HEK293 (cell line): ENCODE results near the gene LIN7A.

Source experiments
- CTCF ChIA-PET: fragments of 350-600 bp; formaldehyde crosslinking; extraction: SDS; loops from one replicate; lab custom pipeline; 2021; ENCODE audit warnings: antibody characterized with exemption; lab: Yijun Ruan, JAX
- POLR2A ChIA-PET: fragments of 300-600 bp; formaldehyde crosslinking; extraction: SDS; loops from one replicate; lab custom pipeline; 2020; ENCODE audit warnings: antibody characterized with exemption, inconsistent platforms; lab: Yijun Ruan, JAX
- H3K27ac ChIP-seq: fragments of 200-500 bp; sonication (Bioruptor generic); 2 replicates; pipeline ENCODE4 v1.5.1; 2014; ENCODE audit warnings: low read depth, low read length, control low read depth, inconsistent platforms; ENCODE audit errors: extremely low read depth
- H3K36me3 ChIP-seq, 2 experiments: fragments of 200-500 bp in 1 of 2; sonication (Bioruptor generic) in 1 of 2; 1 replicate in 1 of 2; 2 replicates in 1 of 2; pipeline ENCODE4 v1.5.1; 2014 to 2017; ENCODE audit warnings: inconsistent platforms in 2 of 2, low read length in 2 of 2; ENCODE audit not compliant: control insufficient read depth in 2 of 2, insufficient read depth in 1 of 2
- H3K4me1 ChIP-seq: fragments of 200-500 bp; sonication (Bioruptor generic); 2 replicates; pipeline ENCODE4 v1.5.1; 2014; ENCODE audit warnings: mild to moderate bottlenecking, low read length, inconsistent platforms; ENCODE audit not compliant: control insufficient read depth, insufficient read depth
- H3K4me3 ChIP-seq: 2 replicates; pipeline ENCODE4 v1.5.1; 2011; ENCODE audit warnings: low read depth, mild to moderate bottlenecking, control low read depth, low read length, moderate library complexity
- H3K9me3 ChIP-seq: fragments of 200-500 bp; sonication (Bioruptor generic); 2 replicates; pipeline ENCODE4 v1.5.1; 2014; ENCODE audit warnings: low read depth, low read length, inconsistent platforms; ENCODE audit not compliant: control insufficient read depth, insufficient read depth
- GLIS1 ChIP-seq: fragments of 450-650 bp; formaldehyde crosslinking; IDR thresholded peaks from 2 replicates; pipeline ENCODE4 v1.5.1; 2016; ENCODE audit warnings: missing biosample characterization, missing genetic modification characterization
- GLIS2 ChIP-seq: fragments of 450-650 bp; formaldehyde crosslinking; IDR thresholded peaks from 2 replicates; pipeline ENCODE4 v1.5.1; 2016; ENCODE audit warnings: missing biosample characterization, missing genetic modification characterization
- HOXA7 ChIP-seq: sonication (generic); formaldehyde crosslinking; IDR thresholded peaks from 2 replicates; pipeline ENCODE4 v1.8.1; 2022; ENCODE audit warnings: missing genetic modification reagents, borderline replicate concordance
- KLF1 ChIP-seq: fragments of 450-650 bp; formaldehyde crosslinking; IDR thresholded peaks from 2 replicates; pipeline ENCODE4 v1.5.1; 2016; ENCODE audit warnings: missing biosample characterization, missing genetic modification characterization
- OSR2 ChIP-seq: fragments of 450-650 bp; formaldehyde crosslinking; IDR thresholded peaks from 2 replicates; pipeline ENCODE4 v1.5.1; 2016; ENCODE audit warnings: missing biosample characterization, missing genetic modification characterization
- RBAK ChIP-seq: fragments of 450-650 bp; formaldehyde crosslinking; IDR thresholded peaks from 2 replicates; pipeline ENCODE4 v1.5.1; 2016; ENCODE audit warnings: missing biosample characterization, missing genetic modification characterization
- REPIN1 ChIP-seq: fragments of 450-650 bp; formaldehyde crosslinking; IDR thresholded peaks from 2 replicates; pipeline ENCODE4 v1.5.1; 2017; ENCODE audit warnings: missing biosample characterization, missing genetic modification characterization, low read depth
- TCF7L2 ChIP-seq: IDR thresholded peaks from 2 replicates; pipeline ENCODE4 v1.6.1; 2011; ENCODE audit warnings: low read depth, mild to moderate bottlenecking, inconsistent platforms, low read length, moderate library complexity, borderline replicate concordance
- TRIM28 ChIP-seq: IDR thresholded peaks from 2 replicates; pipeline ENCODE4 v1.6.1; 2011; ENCODE audit warnings: low read length, control low read depth, borderline replicate concordance
- ZBTB1 ChIP-seq: fragments of 450-650 bp; formaldehyde crosslinking; IDR thresholded peaks from 2 replicates; pipeline ENCODE4 v1.5.1; 2016; ENCODE audit warnings: missing biosample characterization, missing genetic modification characterization
- ZBTB17 ChIP-seq: fragments of 450-650 bp; formaldehyde crosslinking; IDR thresholded peaks from 2 replicates; pipeline ENCODE4 v1.5.1; 2016; ENCODE audit warnings: missing biosample characterization, missing genetic modification characterization
- ZBTB6 ChIP-seq: fragments of 450-650 bp; formaldehyde crosslinking; IDR thresholded peaks from 2 replicates; pipeline ENCODE4 v1.5.1; 2017; ENCODE audit warnings: missing biosample characterization, missing genetic modification characterization
- ZBTB8A ChIP-seq: fragments of 450-650 bp; formaldehyde crosslinking; IDR thresholded peaks from 2 replicates; pipeline ENCODE4 v1.5.1; 2016; ENCODE audit warnings: missing biosample characterization, missing genetic modification characterization
- ZFP37 ChIP-seq: fragments of 450-650 bp; formaldehyde crosslinking; IDR thresholded peaks from 2 replicates; pipeline ENCODE4 v1.5.1; 2016; ENCODE audit warnings: missing biosample characterization, missing genetic modification characterization
- ZNF18 ChIP-seq: fragments of 450-650 bp; formaldehyde crosslinking; IDR thresholded peaks from 2 replicates; pipeline ENCODE4 v1.5.1; 2016; ENCODE audit warnings: missing biosample characterization, missing genetic modification characterization
- ZNF2 ChIP-seq: fragments of 450-650 bp; formaldehyde crosslinking; IDR thresholded peaks from 2 replicates; pipeline ENCODE4 v1.5.1; 2016; ENCODE audit warnings: missing biosample characterization, missing genetic modification characterization
- ZNF202 ChIP-seq: fragments of 450-650 bp; formaldehyde crosslinking; IDR thresholded peaks from 2 replicates; pipeline ENCODE4 v1.5.1; 2016; ENCODE audit warnings: missing biosample characterization, missing genetic modification characterization, borderline replicate concordance
- ZNF324 ChIP-seq: fragments of 450-650 bp; formaldehyde crosslinking; IDR thresholded peaks from 2 replicates; pipeline ENCODE4 v1.5.1; 2016; ENCODE audit warnings: missing biosample characterization, missing genetic modification characterization
- ZNF423 ChIP-seq: fragments of 450-650 bp; formaldehyde crosslinking; IDR thresholded peaks from 2 replicates; pipeline ENCODE4 v1.5.1; 2016; ENCODE audit warnings: missing biosample characterization, missing genetic modification characterization
- ZNF473 ChIP-seq: fragments of 450-650 bp; formaldehyde crosslinking; IDR thresholded peaks from 2 replicates; pipeline ENCODE4 v1.5.1; 2017; ENCODE audit warnings: missing biosample characterization, missing genetic modification characterization
- ZNF513 ChIP-seq: fragments of 450-650 bp; IDR thresholded peaks from 2 replicates; pipeline ENCODE4 v1.5.1; 2018; ENCODE audit warnings: missing biosample characterization, missing genetic modification characterization
- ZXDB ChIP-seq: fragments of 450-650 bp; formaldehyde crosslinking; IDR thresholded peaks from 2 replicates; pipeline ENCODE4 v1.5.1; 2016; ENCODE audit warnings: missing biosample characterization, missing genetic modification characterization
- TF ChIP-seq, protein P1 (sequence below): fragments of 450-650 bp; formaldehyde crosslinking; IDR thresholded peaks from 2 replicates; pipeline ENCODE4 v1.5.1; 2016; ENCODE audit warnings: missing biosample characterization, missing genetic modification characterization
- TF ChIP-seq, protein P2 (sequence below): fragments of 450-650 bp; formaldehyde crosslinking; IDR thresholded peaks from 2 replicates; pipeline ENCODE4 v1.5.1; 2016; ENCODE audit warnings: missing biosample characterization, missing genetic modification characterization
- TF ChIP-seq, protein P3 (sequence below): fragments of 450-650 bp; formaldehyde crosslinking; IDR thresholded peaks from 2 replicates; pipeline ENCODE4 v1.5.1; 2017; ENCODE audit warnings: missing biosample characterization, missing genetic modification characterization

LIN7A gene

GRCh38 chr12:80936642-80937390 is 918 bp downstream of the LIN7A start (continued):
- TF ChIP-seq ZBTB8A (tag by site-specific recombination) (peak; percentile 87), ZNF473 (tag by site-specific recombination) (no peak), TCF7L2 (no peak), GLIS1 (tag by site-specific recombination) (0 out of 2 replicates have a peak, but pooled peaks have one; percentile 21), ZFP37 (tag by site-specific recombination) (no peak), ZBTB1 (tag by site-specific recombination) (no peak), ZNF202 (tag by site-specific recombination) (no peak), OSR2 (no peak), ZBTB17 (peak; percentile 87), GLIS2 (peak; percentile 87), HOXA7 (CRISPR knock-in tag) (no peak), ZNF513 (tag by site-specific recombination) (no peak)
- TF ChIP-seq, protein P1, sequence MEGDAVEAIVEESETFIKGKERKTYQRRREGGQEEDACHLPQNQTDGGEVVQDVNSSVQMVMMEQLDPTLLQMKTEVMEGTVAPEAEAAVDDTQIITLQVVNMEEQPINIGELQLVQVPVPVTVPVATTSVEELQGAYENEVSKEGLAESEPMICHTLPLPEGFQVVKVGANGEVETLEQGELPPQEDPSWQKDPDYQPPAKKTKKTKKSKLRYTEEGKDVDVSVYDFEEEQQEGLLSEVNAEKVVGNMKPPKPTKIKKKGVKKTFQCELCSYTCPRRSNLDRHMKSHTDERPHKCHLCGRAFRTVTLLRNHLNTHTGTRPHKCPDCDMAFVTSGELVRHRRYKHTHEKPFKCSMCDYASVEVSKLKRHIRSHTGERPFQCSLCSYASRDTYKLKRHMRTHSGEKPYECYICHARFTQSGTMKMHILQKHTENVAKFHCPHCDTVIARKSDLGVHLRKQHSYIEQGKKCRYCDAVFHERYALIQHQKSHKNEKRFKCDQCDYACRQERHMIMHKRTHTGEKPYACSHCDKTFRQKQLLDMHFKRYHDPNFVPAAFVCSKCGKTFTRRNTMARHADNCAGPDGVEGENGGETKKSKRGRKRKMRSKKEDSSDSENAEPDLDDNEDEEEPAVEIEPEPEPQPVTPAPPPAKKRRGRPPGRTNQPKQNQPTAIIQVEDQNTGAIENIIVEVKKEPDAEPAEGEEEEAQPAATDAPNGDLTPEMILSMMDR (tag by site-specific recombination): 0 out of 2 replicates have a peak, but pooled peaks have one; percentile 44

DNA sequence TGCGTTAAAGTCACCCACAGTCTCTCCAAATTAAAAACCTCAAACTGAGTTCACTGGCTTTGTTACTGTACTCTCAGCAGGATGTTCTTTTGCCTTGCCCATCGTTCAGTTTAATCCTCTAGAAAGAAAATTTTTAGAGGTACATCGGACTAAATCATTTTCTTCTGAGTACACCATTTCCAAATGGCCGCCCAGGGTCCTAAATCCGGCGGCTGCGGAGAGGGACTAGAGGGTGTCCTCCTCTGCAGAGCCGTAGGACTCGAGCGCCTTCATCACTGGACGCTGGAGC is 1.4 kb downstream of the LIN7A start:
- Histone ChIP-seq H3K9me3 (no peaks in the 10 kb centered on the region), H3K36me3 (no peaks in the 10 kb centered on the region), H3K4me3 (peak overlapping the region; percentile 79), H3K27ac (peak overlapping the region; percentile 65; the same call in 1 of the 2 replicates), H3K4me1 (peaks cover 2% of the 10 kb centered on the region)
- no peak for TF ChIP-seq ZNF2 (tag by site-specific recombination)
- TF ChIP-seq ZBTB6 (tag by site-specific recombination): peak; percentile 87
- ChIA-PET CTCF (interaction anchor here (0.7 to 1.2 kb wide), 3 partner anchors 10 to 410 kb away, joined by 3 read pairs; no protein-coding TSS in a partner anchor), POLR2A (no interaction called here)

- CTCF ChIA-PET: interaction anchor here (1.2 kb wide), 1 partner anchor 11 kb away, joined by 3 read pairs; no protein-coding TSS in a partner anchor
- no peak overlapping the region for H3K4me3 ChIP-seq
- H3K27ac ChIP-seq: no peak overlapping the region
- POLR2A ChIA-PET: no interaction called here
- H3K36me3 ChIP-seq: no peaks in the 10 kb centered on the region
- H3K4me1 ChIP-seq: peaks cover 2% of the 10 kb centered on the region
- no peaks in the 10 kb centered on the region for H3K9me3 ChIP-seq
- TF ChIP-seq ZNF18 (tag by site-specific recombination) (no peak), ZNF324 (tag by site-specific recombination) (no peak), REPIN1 (tag by site-specific recombination) (no peak), TRIM28 (no peak), ZNF423 (no peak), KLF1 (tag by site-specific recombination) (no peak), ZXDB (tag by site-specific recombination) (no peak), RBAK (tag by site-specific recombination) (no peak)
- TF ChIP-seq, protein P2, sequence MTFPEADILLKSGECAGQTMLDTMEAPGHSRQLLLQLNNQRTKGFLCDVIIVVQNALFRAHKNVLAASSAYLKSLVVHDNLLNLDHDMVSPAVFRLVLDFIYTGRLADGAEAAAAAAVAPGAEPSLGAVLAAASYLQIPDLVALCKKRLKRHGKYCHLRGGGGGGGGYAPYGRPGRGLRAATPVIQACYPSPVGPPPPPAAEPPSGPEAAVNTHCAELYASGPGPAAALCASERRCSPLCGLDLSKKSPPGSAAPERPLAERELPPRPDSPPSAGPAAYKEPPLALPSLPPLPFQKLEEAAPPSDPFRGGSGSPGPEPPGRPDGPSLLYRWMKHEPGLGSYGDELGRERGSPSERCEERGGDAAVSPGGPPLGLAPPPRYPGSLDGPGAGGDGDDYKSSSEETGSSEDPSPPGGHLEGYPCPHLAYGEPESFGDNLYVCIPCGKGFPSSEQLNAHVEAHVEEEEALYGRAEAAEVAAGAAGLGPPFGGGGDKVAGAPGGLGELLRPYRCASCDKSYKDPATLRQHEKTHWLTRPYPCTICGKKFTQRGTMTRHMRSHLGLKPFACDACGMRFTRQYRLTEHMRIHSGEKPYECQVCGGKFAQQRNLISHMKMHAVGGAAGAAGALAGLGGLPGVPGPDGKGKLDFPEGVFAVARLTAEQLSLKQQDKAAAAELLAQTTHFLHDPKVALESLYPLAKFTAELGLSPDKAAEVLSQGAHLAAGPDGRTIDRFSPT: no peak
- TF ChIP-seq, protein P3, sequence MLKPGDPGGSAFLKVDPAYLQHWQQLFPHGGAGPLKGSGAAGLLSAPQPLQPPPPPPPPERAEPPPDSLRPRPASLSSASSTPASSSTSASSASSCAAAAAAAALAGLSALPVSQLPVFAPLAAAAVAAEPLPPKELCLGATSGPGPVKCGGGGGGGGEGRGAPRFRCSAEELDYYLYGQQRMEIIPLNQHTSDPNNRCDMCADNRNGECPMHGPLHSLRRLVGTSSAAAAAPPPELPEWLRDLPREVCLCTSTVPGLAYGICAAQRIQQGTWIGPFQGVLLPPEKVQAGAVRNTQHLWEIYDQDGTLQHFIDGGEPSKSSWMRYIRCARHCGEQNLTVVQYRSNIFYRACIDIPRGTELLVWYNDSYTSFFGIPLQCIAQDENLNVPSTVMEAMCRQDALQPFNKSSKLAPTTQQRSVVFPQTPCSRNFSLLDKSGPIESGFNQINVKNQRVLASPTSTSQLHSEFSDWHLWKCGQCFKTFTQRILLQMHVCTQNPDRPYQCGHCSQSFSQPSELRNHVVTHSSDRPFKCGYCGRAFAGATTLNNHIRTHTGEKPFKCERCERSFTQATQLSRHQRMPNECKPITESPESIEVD (tag by site-specific recombination): no peak
Observed at GRCh38 chr12:80935111-80935510, 2.6 kb downstream of the LIN7A start.
